ENCODE results near the gene CHD5. TPM values are rescaled to one million over a fixed set of nuclear protein-coding genes. Genes with fewer than 3 reads are reported as not detected.
A peak's percentile ranks its signal among the peaks of the same experiment; 100 is the strongest.

Gene CHD5
- polyA plus RNA-seq, 1 experiment: 0.02 TPM

GRCh38 chr1:6202256-6202655 is 22.1 kb upstream of the CHD5 start:
- no peak for DNase-seq (ENCODE audit: low read depth, low spot score)
- Histone ChIP-seq H3K27me3 (ENCODE audit: control insufficient read depth, insufficient read depth, low read length) (no peaks in the 10 kb centered on the region), H3K4me3 (ENCODE audit: low read depth, low read length) (no peak overlapping the region), H3K9me3 (ENCODE audit: control insufficient read depth, insufficient read depth, low read length) (peaks cover 3% of the 10 kb centered on the region; the same call in 1 of the 2 replicates), H3K27ac (ENCODE audit: low read depth, low read length) (no peak overlapping the region)
- TF ChIP-seq CTCF (IDR thresholded peaks at IDR 0.05; ENCODE audit: low read depth, low read length): no peak
- POLR2A ChIA-PET: interaction anchor here (0.6 kb wide), 1 partner anchor 13 kb away, joined by 3 read pairs; no protein-coding TSS in a partner anchor
- CTCF ChIA-PET: interaction anchor here (1.0 kb wide), 1 partner anchor 16 kb away, joined by 4 read pairs; no protein-coding TSS in a partner anchor

GRCh38 chr1:6200188-6200809 is 20.2 kb upstream of the CHD5 start:
- no peak for DNase-seq (ENCODE audit: low read depth, low spot score)
- Histone ChIP-seq H3K27ac (ENCODE audit: low read depth, low read length) (peak overlapping the region; percentile 47), H3K27me3 (ENCODE audit: control insufficient read depth, insufficient read depth, low read length) (no peaks in the 10 kb centered on the region), H3K4me3 (ENCODE audit: low read depth, low read length) (peak overlapping the region; percentile 94), H3K9me3 (ENCODE audit: control insufficient read depth, insufficient read depth, low read length) (peaks cover 3% of the 10 kb centered on the region; the same call in 1 of the 2 replicates)
- CTCF ChIA-PET: interaction anchor here (0.6 to 1.3 kb wide), 5 partner anchors 15 to 134 kb away, joined by 3 read pairs; no protein-coding TSS in a partner anchor
- TF ChIP-seq CTCF (IDR thresholded peaks at IDR 0.05; ENCODE audit: low read depth, low read length): no peak
- POLR2A ChIA-PET: no interaction called here

GRCh38 chr1:6199298-6200187 is 19.4 kb upstream of the CHD5 start, which contains the start of gene RPL22:
RPL22 (minus strand) TSS chr1:6199595; CDS start chr1:6199573, 22 bp downstream.
- Histone ChIP-seq H3K4me3 (ENCODE audit: low read depth, low read length) (peak within 1 kb of the TSS; percentile 94), H3K27me3 (ENCODE audit: control insufficient read depth, insufficient read depth, low read length) (no peaks in the 10 kb centered on the region), H3K9me3 (ENCODE audit: control insufficient read depth, insufficient read depth, low read length) (peaks cover 3% of the 10 kb centered on the region; the same call in 1 of the 2 replicates), H3K27ac (ENCODE audit: low read depth, low read length) (peak within 1 kb of the TSS; percentile 65)
- ChIA-PET CTCF (interaction anchor here (0.8 to 2.0 kb wide), 4 partner anchors 14 to 47 kb away, joined by 3 to 9 read pairs (median 3); no protein-coding TSS in a partner anchor), POLR2A (interaction anchor here (0.8 kb wide), 1 partner anchor 10 kb away, joined by 3 read pairs; no protein-coding TSS in a partner anchor)
- TF ChIP-seq CTCF (IDR thresholded peaks at IDR 0.05; ENCODE audit: low read depth, low read length): no peak
- DNase-seq (ENCODE audit: low read depth, low spot score): peak; percentile 97

GRCh38 chr1:6198646-6199297 is 18.7 kb upstream of the CHD5 start:
- H3K27ac ChIP-seq (ENCODE audit: low read depth, low read length): peak overlapping the region; percentile 65
- H3K9me3 ChIP-seq (ENCODE audit: control insufficient read depth, insufficient read depth, low read length): peaks cover 3% of the 10 kb centered on the region; the same call in 1 of the 2 replicates
- DNase-seq (ENCODE audit: low read depth, low spot score): no peak
- no peak for TF ChIP-seq CTCF (IDR thresholded peaks at IDR 0.05; ENCODE audit: low read depth, low read length)
- CTCF ChIA-PET: interaction anchor here (2.0 kb wide), 1 partner anchor 13 kb away, joined by 9 read pairs; no protein-coding TSS in a partner anchor
- no peaks in the 10 kb centered on the region for H3K27me3 ChIP-seq (ENCODE audit: control insufficient read depth, insufficient read depth, low read length)
- POLR2A ChIA-PET: interaction anchor here (0.8 kb wide), 1 partner anchor 9 kb away, joined by 3 read pairs; no protein-coding TSS in a partner anchor
- peak overlapping the region; percentile 94 for H3K4me3 ChIP-seq (ENCODE audit: low read depth, low read length)

Measured in AG04450 (cell line).